ENCODE data around the gene PRKCH.
A peak's percentile ranks its signal among the peaks of the same experiment; 100 is the strongest.

The PRKCH gene

DNA sequence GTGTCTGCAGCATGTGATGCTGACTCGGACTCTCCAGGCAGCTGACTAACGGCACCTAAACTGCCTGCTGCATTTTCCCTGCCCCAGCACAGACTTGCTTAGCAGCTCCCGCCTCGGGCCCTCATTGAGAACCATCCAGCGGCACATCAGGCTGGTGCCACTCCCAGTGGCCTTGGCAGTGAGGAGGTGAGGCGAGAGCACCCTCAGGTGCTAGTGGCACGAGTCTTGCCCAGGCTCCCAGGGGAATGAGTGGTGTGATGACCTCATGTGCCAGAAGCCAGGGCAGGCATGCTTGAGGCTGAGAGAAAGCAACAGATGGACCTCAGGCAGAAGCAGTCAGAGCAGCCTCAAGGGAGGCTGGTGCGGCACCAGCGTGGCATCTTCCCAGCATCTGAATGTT lies 60.2 kb downstream of the PRKCH start:
- no peak for DNase-seq
- in situ Hi-C loops (cut with MboI; ENCODE audit: low pct_unique_long_range_greater_than_20kb, low sequenced_read_pairs), result no loop called here

DNA sequence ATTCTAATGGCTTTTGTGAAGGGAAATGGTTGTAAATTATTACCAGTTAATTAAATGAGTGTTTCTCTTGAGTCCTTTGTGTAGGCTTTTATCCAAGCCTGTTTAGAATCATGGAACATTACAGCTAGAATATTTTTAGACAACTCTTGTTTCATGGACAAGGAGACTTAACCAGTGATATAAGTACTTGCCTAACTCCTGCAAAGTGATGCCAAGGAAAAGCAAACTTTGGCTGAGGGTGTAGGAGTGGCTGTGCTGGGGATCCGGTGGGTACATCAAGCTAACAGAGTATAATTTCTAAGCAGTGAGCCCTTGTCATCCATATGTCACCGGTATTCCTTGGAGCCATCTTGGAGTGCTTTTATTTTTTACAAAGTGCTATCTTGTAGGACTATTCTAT lies 61.5 kb downstream of the PRKCH start:
- in situ Hi-C loops (cut with MboI; ENCODE audit: low pct_unique_long_range_greater_than_20kb, low sequenced_read_pairs), result no loop called here
- DNase-seq, result no peak

DNA sequence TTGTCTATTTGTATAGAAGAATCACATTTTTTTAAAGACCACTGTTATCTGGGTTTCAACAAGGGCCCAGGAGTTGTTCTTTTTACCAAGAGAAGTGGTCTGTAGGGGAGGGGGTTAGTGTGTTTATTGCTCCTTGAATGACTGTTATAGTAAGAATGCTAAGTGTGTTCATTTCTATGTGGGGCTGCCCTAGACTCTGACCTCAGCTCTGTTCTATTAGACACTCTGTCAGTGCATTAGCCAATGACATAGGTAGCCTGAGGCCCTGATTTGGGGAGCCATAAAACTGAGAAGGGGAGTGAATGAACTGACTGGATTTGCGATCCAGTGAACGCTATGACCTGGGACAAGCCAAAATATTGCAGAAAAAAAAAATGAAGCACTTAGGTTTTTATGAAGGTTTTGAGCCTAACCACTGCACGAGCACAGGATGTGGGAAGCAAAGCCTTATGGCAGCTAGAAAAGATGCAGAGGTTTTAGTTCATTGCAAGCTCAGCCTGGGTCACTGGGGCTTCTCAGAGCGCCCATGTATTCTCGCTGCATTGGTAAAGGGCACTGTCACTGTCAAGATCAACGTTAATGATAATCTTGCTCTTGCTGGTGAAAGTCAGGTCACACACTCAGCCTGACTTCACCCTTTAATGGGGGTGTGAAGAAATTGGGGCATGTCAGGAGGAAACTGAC lies 63.8 kb downstream of the PRKCH start:
- in situ Hi-C loops (cut with MboI; ENCODE audit: low pct_unique_long_range_greater_than_20kb, low sequenced_read_pairs), result no loop called here
- DNase-seq, result peak; percentile 56

DNA sequence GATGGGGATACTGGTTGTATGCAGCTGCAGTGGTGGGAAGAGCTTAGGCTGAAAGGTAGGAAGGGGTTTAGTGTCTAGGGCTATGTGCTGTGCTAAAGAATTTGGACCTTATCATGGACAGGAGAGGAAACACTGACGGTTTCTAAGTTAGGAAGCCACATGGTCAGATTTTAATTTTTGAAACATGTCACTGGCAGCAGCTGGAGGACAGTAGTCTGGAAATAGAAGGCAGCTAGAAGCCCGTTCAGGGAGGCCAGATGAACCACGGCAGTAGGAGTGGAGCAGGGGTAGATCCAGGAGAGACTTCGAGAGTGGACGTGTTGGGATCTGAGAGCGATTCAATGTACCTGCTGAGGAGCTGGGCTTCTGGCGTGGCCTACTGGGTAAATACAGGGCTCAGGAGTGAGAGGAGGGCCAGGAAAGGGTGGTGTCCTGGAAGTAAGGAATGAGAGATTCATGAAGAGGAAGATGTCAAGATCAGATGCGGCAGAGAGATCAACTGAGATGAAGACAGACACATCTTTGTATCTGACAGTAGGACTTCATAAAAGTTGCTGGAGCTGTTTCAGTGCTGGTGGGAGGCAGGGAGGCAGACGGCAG lies 64.9 kb downstream of the PRKCH start:
- in situ Hi-C loops (cut with MboI; ENCODE audit: low pct_unique_long_range_greater_than_20kb, low sequenced_read_pairs), result no loop called here
- DNase-seq, result no peak

DNA sequence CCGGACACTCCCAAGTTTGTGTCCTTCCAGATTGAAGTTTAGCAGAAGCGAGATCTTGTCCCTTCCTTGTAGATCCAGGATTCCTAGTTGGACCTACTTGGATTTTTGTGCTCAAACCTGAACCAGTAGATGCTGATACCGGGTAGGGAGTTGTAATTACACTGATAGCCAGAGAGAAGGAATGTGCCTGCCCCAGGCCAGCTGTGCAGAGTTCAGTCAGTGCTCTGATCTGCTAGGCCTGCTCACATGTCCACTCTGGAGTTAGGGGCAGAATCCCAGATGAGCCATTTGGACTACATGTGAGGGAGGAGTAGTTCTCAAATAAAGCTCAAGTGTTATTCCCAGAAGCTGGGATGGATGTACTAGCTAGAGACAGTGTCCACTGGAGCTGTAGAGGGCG lies 65.7 kb downstream of the PRKCH start:
- in situ Hi-C loops (cut with MboI; ENCODE audit: low pct_unique_long_range_greater_than_20kb, low sequenced_read_pairs), result no loop called here
- no peak for DNase-seq

DNA sequence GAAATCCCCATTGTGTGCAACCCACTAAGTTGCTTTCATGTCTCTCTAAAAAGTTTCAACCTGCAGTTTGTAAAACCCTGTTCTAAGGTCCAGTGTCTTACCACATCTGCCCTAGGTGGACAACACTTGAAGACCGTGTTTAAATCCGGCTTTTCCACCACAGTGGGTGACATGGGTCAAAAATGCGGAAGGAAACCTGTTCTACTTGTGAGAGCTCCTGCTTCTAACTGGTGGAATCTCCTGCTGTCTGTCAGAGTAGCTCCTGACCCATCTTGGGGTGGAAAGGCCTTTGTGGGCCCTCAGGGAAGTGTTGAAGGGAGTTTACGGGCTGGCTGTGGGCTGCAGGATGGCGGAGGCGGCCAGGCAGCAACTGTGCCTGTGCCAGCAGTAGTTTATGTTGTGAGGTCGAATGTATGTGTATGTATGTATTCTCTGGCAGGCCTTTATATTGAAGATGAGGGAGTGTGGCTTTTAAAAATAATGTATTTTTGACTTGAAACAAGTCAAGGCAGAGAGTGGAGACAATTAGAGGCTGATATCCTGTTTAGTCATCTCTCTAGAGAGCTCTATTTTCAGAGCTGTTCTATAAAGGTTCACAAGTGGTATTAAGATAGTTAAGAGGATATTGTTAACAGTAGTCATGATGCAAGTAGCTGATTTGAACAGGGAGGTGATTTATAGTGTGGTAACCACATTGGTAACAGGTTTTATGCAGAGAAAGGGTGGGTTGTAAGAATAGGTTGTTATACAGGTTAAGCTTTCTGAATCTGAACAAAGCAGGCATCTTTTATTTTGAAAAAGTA lies 67.0 kb downstream of the PRKCH start:
- in situ Hi-C loops (cut with MboI; ENCODE audit: low pct_unique_long_range_greater_than_20kb, low sequenced_read_pairs), result no loop called here
- DNase-seq, result peak; percentile 76

DNA sequence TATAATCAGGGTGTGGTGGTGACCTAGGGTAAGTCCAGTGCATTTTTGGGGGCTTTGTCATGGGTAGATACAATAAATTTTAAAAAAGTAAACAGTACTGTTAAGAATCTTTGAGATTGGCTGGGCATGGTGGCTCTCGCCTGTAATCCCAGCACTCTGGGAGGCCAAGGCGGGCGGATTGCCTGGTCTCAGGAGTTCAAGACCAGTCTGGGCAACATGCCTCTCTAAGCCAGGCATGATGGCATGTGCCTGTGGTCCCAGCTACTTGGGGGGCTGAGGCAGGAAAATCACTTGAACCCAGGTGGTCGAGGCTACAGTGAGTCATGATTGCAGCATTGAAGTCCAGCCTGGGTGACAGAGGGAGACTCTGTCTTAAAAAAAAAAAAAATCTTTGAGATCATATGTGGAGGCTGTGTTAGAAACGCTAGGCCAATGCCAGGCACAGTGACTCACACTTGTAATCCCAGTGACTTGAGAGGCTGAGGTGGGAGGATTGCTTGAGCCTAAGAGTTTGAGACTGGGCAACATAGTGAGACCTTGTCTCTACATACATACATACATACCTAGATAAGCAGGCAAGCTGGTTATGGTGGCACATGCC lies 67.7 kb downstream of the PRKCH start:
- in situ Hi-C loops (cut with MboI; ENCODE audit: low pct_unique_long_range_greater_than_20kb, low sequenced_read_pairs), result no loop called here
- no peak for DNase-seq

DNA sequence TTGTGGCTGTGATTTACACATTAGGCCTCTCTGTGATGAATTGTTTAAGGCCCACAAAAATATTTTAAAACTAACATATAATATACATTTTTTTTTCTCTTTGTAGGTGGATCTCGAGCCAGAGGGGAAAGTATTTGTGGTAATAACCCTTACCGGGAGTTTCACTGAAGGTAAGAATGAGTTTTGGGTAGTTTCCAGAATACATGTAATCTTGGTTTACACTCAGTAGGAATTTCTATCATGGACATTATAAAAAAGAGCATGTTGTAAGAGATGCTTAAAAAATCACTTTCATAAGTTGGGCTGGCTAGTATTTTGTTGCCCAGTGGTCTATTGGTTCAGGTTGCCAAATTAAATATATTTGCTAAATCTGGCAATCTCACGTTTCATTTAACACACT lies 69.7 kb downstream of the PRKCH start:
- DNase-seq, result no peak
- in situ Hi-C loops (cut with MboI; ENCODE audit: low pct_unique_long_range_greater_than_20kb, low sequenced_read_pairs), result no loop called here

DNA sequence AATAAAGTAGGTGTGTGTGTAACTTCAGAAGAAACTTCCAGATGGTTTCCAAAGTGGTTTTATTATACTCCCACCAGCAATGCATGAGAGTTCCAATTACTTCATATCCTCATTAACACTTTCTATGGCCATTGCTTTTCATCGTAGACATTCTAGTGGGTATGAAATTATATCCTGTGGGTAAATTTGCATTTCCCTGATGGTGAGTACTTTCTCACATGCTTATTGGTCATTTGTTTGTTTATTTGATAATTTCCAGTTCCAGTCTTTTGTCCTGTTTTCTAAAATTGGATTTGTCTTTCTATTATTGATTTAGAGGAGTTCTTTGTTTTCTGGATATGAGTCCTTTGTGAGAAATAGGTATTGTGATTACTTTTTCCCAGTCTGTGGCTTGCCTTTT lies 70.9 kb downstream of the PRKCH start:
- no peak for DNase-seq

DNA sequence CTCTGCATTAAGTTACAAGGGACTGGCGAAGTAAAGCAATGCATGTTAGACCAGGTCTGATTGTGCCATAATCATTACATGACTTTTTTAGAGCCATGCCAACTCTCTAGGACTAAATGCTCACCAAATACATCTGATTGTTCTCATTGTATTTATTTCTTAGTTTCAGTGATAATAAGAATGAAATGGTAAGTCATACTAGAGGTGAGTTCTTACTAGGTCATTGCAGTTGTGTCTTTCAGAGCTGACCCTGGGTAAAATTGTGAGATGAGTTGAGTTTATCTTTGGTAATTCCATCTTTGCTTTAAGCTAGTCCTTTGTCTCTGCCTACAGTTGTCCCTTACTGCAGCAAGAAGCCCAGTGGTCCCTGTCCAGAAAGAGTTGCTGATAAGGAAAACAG lies 73.2 kb downstream of the PRKCH start:
- no peak for DNase-seq
- in situ Hi-C loops (cut with MboI; ENCODE audit: low pct_unique_long_range_greater_than_20kb, low sequenced_read_pairs), result no loop called here

More for the DNA sequence above, 70.9 kb downstream of the PRKCH start:
- in situ Hi-C loops (cut with MboI; ENCODE audit: low pct_unique_long_range_greater_than_20kb, low sequenced_read_pairs), result no loop called here

DNA sequence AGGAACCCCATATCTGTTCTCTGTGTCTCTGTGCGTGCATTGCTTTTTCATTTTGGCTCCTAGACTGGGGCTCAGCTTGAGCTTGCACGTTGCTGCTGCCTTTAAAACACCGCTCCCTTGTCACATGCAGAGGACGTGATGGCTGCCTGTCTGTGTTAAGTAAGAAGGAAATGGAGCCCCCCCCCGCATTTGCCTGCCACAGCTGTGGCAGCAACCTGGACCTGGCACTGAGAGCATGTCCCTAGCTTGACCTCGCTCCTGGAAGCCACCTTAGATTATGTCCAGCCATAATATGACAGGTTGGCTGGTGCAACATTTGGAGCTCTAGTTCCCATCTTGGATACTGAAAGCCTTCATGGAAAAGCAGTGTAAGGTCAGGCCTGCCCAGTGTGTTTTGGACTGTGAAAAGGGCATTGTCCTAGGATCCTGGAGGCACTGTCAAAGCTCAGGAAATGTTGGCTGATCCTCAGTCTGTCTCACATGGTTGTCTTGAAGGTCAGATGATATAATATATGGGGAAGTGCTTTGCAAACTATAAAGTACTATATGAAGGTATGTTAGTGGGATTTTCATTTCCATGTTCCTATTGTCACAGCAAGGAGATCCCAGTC lies 73.8 kb downstream of the PRKCH start:
- no peak for DNase-seq
- in situ Hi-C loops (cut with MboI; ENCODE audit: low pct_unique_long_range_greater_than_20kb, low sequenced_read_pairs), result no loop called here

DNA sequence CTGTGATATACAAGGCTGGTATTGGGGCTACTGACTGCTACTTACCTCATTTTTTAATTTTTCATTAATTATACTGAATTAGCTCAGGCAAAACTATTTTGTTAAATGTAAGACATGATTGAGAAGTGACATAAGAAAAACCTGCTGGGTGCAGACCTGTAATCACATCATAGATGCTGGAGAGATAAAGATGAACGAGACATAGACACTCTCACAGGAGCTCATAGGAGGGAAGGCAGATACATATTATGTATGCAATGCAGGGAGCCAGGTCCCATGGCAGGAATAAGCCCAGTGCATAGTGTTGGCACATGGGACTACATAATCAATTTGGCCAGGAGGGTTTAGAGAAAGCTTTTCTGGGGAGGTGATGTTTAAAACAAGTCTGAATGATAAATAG lies 74.9 kb downstream of the PRKCH start:
- in situ Hi-C loops (cut with MboI; ENCODE audit: low pct_unique_long_range_greater_than_20kb, low sequenced_read_pairs), result no loop called here
- DNase-seq, result no peak

DNA sequence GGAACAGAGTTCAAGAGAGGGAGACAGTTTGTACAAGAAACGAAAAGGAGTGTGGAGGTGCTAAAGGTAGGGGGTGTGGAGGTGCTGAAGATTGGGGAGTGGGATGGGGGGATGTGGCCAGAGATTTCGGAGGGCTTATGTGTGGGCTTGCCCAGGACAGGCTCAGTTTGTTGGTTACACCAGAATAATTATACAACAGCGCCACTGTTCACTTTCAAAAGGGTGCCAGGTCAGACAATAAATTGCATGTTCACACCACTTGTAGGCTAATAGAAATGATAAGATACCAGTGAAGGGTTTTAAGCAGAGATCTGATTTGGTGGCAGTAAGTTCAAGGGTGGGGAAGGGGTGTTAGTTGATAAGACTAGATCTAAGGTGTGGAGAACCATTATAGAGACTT lies 75.3 kb downstream of the PRKCH start:
- no peak for DNase-seq
- in situ Hi-C loops (cut with MboI; ENCODE audit: low pct_unique_long_range_greater_than_20kb, low sequenced_read_pairs), result no loop called here

DNA sequence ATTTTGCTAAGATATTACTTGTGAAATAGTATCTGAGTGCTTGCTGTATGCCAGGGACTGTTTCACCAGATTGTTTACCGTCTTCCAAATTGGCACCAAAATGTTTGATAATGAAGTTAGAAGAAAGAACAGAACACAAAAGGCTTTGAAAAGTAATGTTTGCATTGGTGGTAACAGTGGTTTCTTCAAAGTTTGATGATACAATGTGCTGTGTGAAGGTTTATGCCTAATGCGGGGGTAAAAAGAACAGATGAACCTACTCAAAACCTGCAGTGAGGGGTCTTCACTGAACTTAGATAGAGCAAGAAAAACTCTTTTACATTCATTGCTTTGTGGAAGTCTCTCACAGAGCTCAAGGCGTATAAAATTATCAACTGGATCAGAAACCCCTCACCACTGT lies 76.2 kb downstream of the PRKCH start:
- in situ Hi-C loops (cut with MboI; ENCODE audit: low pct_unique_long_range_greater_than_20kb, low sequenced_read_pairs), result no loop called here
- DNase-seq, result no peak

DNA sequence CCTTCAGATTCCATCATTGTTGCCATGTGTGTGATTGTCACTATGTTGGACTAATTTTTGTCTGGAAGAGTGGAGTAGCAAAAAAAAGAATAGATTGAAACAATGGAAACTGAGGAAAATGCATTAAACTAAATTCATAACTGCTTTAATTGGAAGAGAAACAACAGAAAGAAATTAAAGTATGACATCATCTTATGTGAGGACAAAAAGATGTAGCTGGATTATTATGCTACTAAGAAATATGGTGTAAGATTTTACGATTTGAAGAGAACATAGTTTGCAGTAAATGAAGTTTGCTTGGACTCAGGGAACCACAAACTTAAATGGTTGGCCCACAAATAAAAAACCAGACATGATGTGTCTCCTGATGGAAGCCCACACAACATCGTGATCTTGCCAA lies 76.8 kb downstream of the PRKCH start:
- in situ Hi-C loops (cut with MboI; ENCODE audit: low pct_unique_long_range_greater_than_20kb, low sequenced_read_pairs), result no loop called here
- DNase-seq, result no peak

DNA sequence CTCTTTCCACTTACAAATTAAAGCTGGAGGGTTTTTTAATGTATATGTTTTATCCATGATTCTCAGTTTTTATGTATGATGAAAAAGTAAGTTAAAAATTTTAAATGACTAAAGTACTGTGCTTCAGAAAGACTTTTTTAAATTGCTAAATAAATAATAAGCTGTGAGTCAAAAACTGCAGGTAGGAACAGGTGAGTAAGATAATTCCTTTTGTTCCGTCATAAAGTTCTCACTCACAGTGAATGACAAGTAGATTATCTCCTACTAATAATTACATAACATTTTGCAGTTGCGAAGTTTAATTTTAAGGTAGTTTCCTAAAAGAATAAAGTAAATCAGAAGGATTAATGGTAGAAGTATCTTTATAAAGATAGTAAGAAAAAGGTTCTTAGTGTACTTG lies 78.0 kb downstream of the PRKCH start:
- in situ Hi-C loops (cut with MboI; ENCODE audit: low pct_unique_long_range_greater_than_20kb, low sequenced_read_pairs), result no loop called here
- no peak for DNase-seq

DNA sequence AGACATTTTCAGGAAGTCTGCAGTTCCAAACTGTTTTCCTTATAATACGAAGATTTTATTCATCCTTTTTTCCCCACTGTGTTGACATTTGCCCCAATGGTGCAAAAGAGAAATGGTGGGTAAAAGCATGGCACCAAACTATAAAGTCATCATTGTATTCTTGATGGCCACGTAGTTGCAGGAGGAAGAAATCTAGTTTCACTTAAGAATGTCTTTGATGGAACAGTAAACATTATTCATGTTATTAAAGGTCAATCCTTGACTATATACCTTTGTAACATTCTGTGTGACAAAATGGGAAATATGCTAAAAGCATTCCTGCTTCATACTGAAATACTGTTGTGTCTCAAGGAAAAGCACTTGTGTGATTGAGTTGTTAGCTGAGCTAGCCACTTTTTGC lies 80.1 kb downstream of the PRKCH start:
- in situ Hi-C loops (cut with MboI; ENCODE audit: low pct_unique_long_range_greater_than_20kb, low sequenced_read_pairs), result no loop called here
- no peak for DNase-seq

DNA sequence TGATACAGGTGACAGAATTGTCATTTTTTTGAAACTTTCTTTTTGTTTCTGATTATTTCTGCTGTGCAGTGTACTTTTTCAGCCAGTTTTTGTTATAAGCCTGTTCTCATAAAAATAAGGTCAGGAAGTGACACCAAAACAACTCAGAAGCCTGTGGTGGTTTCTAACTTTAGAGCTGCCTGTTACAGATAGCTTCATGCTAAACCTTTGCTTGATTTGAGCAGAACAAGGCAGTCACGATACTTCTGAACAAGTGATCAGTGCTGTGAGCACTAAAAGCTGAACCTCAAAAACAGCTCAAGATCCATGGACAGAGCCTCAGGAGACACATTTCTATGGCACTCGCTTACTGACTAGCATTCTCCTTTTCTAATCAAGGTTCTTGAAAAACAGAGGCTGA lies 82.0 kb downstream of the PRKCH start:
- peak; percentile 16 for DNase-seq
- in situ Hi-C loops (cut with MboI; ENCODE audit: low pct_unique_long_range_greater_than_20kb, low sequenced_read_pairs), result no loop called here

DNA sequence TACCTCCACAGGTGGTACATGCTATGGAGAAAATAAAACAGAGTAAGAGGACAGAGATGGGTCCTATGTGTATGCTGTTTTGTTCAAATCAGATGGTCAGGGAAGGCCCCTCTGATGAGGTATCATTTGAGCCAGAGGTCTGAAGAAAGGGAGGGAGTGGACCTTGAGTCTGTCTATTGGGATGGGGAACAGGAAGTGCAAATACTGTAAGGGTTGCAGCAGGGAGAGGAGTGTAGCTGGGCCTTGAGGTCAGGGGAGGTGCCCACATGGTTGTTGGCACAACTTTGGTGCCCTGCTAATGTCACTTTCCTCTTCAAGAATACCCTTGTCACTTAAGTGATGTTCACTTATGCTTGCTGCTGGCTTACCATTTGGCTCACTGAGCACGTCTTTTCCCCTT lies 83.3 kb downstream of the PRKCH start:
- in situ Hi-C loops (cut with MboI; ENCODE audit: low pct_unique_long_range_greater_than_20kb, low sequenced_read_pairs), result no loop called here
- DNase-seq, result peak; percentile 9

DNA sequence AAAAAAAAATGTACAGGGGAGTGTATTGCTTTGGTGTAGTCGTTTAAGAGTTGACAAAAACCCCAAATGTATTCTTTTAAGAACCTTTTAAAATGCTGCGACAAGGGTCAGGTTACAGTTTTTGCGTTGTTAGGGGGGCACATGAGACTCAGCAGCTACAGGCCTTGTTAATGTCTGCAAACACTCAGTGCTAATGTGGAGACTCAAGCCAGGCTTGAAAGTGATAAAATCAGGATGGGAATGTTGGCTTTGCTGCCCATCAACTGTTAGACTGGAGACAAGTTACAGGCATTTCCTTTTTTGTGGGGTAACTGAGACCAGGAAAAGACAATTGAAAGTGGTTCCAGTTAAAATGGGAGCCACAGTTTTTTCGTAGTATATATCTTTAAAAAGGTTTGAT lies 84.8 kb downstream of the PRKCH start:
- DNase-seq, result no peak
- in situ Hi-C loops (cut with MboI; ENCODE audit: low pct_unique_long_range_greater_than_20kb, low sequenced_read_pairs), result no loop called here
